HG02798 (cell line): ENCODE measurements around the gene STAT1.

Experiments used
- ATAC-seq: cut with Tn5 transposase; IDR thresholded peaks from one replicate; pipeline ENCODE4 v1.9.1; 2021; ENCODE audit warnings: mild to moderate bottlenecking; ENCODE audit not compliant: unreplicated experiment, poor library complexity

The STAT1 gene

DNA sequence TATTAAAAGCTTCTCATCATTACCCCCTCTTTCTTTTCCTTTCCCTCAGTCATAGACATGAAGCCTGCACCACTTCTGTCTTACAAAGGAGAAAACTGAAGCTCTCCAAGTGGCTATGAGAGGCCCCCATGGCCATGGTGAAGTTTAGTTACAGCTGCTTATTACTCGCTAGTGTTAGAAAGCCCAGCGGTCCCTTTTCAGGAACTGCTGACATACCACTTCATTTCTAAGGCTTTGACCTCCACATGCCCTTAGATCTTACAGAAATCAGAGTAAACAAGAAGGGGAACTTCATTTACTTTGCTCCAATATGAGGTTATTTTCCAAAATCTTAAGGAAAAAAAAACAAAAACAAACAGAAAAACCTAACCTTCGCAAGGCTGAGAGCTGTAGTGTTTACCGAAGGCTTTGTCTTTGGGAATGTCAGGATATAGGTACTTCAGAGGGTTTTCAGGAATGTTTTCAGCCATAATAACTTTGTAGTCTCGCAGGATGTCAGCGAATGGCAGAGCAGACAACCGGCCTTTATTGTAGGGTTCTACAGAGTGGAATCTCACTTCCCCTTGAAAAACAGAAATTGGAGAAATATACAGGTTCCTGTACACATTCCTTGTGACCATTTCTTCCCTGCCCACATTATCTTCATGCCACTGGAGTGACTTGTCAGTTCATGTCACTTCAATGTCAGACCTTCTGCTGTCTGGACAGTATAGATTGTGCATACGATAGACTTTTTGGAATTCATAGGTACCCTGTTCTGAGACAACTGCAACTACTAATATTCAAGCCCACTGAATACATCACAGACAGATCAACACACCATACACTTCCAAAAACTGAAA lies 18.8 kb upstream of the STAT1 start:
- ATAC-seq: no peak

DNA sequence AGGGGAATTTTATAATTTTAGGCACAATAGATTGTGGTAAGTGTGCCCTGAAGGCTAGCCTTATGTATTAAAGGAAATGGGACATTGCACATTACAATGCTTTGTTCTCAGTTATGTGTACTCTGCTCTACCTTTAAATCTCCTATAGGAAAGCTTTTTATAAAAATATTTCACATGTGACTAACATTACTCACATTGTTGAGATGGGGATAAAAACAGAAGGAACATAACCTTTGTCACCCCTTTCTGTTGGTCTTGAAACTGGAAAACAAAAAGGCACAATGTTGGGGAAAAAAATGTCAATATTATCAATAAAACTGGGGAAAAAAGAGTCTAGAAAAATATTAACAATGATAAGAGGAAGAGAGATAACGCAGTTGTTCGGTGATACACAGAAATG lies 17.3 kb upstream of the STAT1 start:
- no peak for ATAC-seq

- ATAC-seq: peak; percentile 95
Measured at GRCh38 chr2:191030521-191031154, 16.7 kb upstream of the STAT1 start.

DNA sequence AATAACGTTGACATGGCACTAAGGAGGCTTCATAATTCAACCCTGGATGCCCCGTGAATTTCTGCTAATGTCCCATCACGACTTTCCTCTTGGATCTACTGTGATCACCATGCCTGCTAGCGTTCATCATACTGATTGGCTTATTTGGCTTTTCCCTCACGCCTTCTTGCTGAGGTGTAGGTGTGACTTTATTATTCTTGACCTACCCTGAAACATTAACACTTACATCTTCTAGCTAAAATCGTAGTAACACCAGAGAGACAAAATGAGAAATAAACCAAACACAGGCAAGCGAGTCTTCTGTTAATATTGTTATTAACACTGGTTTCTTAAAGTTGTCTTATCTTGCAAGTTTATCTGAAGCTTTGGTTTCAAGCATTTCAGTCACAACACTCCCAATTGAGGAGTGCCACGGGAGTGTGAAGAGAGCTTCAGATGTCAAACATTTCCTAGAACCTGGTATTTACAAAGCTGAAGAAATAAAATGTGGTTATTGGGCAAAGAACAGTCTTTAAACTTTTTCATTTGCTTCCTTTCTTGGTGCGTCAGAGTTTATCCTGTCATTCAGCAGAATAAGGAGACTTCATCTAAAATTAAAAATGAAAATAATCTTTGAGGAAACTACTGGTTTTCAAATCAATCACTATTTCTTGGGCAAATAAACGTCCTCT lies 15.4 kb upstream of the STAT1 start:
- no peak for ATAC-seq

GRCh38 chr2:191026377-191026776 lies 12.4 kb upstream of the STAT1 start:
- no peak for ATAC-seq

- no peak for ATAC-seq
Measured at GRCh38 chr2:191025135-191025534, 11.2 kb upstream of the STAT1 start.

GRCh38 chr2:191023235-191023679 lies 9.3 kb upstream of the STAT1 start:
- no peak for ATAC-seq

DNA sequence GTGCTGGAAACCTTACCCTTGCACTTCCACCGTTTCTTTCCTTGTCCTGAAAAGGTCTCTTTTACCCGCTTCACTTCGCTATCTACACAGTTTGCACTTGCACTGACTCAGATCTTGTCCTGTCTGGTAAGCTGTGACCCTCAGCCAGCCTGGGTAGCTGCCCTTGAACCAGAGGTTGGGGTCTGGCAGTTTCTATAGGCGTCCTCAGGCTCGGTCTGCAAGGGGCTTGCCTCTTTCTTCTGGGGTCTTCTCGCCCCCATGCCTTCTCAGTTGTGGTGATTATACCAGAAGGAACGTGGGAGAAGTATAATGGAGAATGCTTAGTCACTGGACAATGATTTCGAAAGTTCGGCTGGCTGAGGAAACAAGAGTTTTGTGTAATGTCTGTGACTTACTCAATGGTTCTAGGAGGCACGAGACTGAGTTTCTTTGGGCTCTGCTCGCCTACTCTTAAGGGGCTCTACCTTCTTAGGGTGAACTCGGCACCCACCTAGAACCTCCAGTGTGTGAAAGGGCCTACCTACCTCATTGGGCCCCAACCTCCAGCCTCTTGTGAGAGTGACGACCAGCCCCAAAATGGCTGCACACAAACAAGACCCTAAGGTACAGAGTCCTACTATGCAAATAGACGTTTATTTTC lies 6.9 kb upstream of the STAT1 start:
- ATAC-seq: peak; percentile 22

DNA sequence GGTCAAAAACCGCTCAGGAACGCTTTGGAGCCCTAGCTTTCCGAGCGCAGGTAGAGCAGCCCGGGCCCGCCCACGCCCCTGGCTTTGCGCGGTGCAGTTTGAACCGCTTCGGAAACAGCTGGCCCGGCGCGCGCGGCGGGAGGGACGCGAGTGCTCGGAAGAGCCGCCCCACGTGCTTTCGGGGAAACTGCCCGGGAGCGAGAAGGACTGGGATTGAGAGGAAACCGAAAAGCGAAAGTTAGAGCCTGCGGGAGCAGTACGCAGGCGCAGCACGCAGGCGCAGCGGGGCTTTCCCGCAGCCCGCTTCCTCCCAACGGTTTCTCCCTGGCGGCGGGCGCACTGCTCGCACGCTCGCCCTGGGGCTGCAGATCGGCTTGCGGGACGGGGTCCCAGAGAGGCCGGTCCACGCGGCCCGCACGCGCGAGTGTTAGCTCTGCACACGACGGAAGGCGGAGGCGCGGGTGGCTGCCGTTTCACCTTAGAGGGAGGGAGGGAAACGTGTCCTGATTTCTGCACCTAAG lies 6.3 kb upstream of the STAT1 start:
- ATAC-seq: peak; percentile 82

GRCh38 chr2:191019376-191019775 lies 5.4 kb upstream of the STAT1 start:
- no peak for ATAC-seq

GRCh38 chr2:191018643-191019119 lies 4.7 kb upstream of the STAT1 start:
- no peak for ATAC-seq

GRCh38 chr2:191018048-191018447 lies 4.1 kb upstream of the STAT1 start:
- ATAC-seq: no peak

GRCh38 chr2:191015831-191016230 lies 1.9 kb upstream of the STAT1 start:
- ATAC-seq: no peak

DNA sequence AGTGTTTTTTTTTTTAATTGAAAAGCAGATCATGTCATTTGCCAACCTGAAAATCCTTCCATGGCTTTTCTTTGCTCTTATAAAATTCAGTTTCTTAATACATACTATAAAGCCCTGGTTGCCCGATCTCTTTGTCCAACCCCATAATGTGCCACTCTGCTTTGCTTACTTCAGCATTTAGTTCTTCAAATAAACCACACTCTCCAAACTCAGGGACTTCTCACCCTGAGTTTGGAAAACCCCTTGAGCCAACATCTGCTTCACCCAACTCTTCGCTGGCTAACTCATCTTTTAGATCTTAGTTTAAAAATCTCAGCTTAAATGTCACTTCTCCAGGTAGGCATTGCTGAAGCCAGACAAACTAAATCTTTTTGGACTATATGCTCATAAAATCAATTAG lies 1.3 kb upstream of the STAT1 start:
- ATAC-seq: no peak

- ATAC-seq: peak; percentile 9
Measured at GRCh38 chr2:191014653-191015020, 666 bp upstream of the STAT1 start.

- no peak for ATAC-seq
Measured at GRCh38 chr2:191013682-191013931, 364 bp downstream of the STAT1 start.

DNA sequence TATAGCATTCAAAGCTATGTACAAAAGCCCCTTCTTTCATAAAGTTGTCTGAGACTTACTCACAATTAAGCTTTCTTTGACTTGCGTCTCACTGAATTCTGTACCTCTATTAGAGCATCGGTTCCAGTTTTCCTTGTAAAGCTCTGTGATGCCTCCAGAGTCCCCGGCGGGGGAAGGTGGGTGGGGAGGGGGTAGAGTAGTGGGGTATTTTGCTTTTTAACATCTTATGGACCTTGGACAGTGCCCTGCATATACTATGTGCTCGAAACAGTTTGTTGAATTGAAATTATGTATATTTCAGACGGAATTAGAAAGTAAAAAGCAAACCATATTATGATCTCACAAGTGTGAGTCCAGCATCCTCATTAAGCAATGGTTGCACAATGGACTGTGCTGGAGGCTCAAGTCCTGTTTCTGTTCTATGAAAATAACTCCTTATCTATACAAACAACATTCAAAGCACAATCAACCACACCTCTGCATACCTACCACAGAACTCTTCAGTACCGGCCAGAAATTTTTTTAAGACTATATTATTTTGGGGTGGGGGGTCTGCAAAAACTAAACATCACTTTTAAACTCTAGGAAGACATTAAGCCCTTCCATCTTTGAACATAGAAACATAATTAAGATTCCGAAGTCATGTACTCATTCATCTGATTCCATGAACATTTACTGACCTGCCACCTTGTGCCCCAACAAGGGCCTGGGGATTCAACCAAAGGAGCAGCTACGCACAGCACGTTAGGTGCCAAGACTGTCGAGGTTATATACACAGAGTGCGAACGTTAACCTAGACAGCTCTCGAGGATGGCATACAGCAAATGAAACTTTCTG lies 908 bp downstream of the STAT1 start:
- ATAC-seq: no peak

DNA sequence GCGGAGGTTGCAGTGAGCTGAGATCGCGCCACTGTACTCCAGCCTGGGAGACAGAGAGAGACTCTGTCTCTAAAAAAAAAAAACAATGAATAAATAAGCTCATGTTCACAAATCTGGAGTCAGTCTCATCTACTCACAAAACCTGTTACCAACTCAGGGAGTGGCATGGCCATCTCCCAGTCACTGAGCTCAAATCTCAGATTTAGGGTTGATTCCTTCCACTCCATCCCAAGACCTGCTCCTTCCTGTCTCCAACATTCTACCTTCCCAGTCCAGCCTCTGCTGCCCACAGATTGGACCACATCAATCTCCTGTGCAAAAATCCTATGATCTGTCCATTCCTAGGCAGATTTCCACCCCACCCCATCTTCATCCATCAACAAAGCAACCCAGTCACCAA lies 1.6 kb downstream of the STAT1 start:
- ATAC-seq: no peak

DNA sequence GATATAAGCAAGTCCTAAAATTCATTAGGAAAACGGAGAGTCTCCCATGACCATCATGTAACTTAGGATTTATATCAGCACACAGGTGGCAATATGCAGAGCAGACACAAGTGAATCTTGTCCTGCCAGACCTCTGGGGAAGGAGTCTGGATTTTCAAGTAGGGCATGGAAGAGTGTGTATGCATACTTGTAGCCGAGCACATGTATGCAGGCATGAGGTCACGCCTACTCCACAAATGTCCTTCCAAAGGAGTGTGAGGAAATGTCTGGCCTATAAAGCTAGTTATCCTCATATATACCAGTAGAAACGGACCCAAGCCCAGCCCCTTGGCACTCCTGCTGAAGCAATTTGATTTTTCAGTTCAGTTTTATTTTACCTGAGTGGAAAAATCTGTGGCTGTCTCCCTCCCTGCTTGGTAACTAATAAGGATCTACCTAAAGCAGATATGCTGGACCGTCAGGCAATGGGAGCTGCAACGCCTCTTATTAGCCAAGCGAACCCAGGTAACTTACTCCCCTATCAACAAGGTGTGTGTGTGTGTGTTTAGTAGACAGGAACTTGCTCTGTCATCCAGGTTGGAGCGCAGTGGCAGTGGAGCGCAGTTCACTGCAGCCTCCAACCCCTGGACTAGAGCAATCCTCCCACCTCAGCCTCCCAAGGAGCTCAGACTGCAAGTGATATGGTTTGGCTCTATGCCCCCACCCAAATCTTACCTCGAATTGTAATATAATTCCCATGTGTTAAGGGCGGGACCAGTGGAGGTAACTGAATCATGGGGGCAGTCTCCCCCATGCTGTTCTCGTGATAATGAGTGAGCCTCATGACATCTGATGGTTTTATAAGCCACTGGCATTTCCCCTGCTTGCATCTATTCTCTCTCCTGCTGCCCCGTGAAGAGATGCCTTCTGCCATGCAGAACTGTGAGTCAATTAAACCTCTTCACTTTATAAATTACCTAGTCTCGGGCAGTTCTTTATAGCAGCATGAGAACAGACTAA lies 2.8 kb downstream of the STAT1 start:
- ATAC-seq: no peak
